Stimulated activated CD4-positive, alpha-beta T cell treated with anti-CD3 and anti-CD28 coated beads, Interleukin-2, amount 100 ng/mL, for 4 hours (primary cell): ENCODE data around the gene DDX23.
"Not testable (repeated sequence)": the region's sequence is repeated elsewhere in the genome, so short reads cannot be mapped to it uniquely, and the experiment has no call there.

Experiments used
- DNase-seq: peaks from one replicate; pipeline ENCODE4 v3.0.0-alpha.2; 2020; ENCODE audit warnings: low read depth

Gene DDX23

GRCh38 chr12:48851883-48852733 lies at the start of gene DDX23:
DDX23 (minus strand) TSS chr12:48852163; CDS start chr12:48845782, 6,381 bp downstream.
- peak; percentile 90 for DNase-seq

GRCh38 chr12:48901278-48901677 lies 49.3 kb upstream of the DDX23 start:
- no peak for DNase-seq

GRCh38 chr12:48899651-48900050 lies 47.7 kb upstream of the DDX23 start:
- no peak for DNase-seq

GRCh38 chr12:48894271-48894670 lies 42.3 kb upstream of the DDX23 start:
- DNase-seq = no peak

GRCh38 chr12:48890657-48891418 lies 38.9 kb upstream of the DDX23 start:
- DNase-seq = peak; percentile 55

GRCh38 chr12:48889679-48890078 lies 37.7 kb upstream of the DDX23 start:
- DNase-seq = no peak

GRCh38 chr12:48883305-48884161 lies 31.6 kb upstream of the DDX23 start:
- no peak for DNase-seq

- no peak for DNase-seq
These were observed 31.0 kb upstream of the DDX23 start for GRCh38 chr12:48882972-48883304.

- no peak for DNase-seq
These were observed 30.3 kb upstream of the DDX23 start for GRCh38 chr12:48882315-48882687.

- no peak for DNase-seq
These were observed 29.8 kb upstream of the DDX23 start for GRCh38 chr12:48881686-48882314.

GRCh38 chr12:48880647-48881046 lies 28.7 kb upstream of the DDX23 start:
- no peak for DNase-seq

- DNase-seq = no peak
These were observed 26.6 kb upstream of the DDX23 start for GRCh38 chr12:48878548-48878947.

- DNase-seq = no peak
These were observed 24.1 kb upstream of the DDX23 start for GRCh38 chr12:48875944-48876515.

- DNase-seq = not testable (repeated sequence)
These were observed 21.6 kb upstream of the DDX23 start for GRCh38 chr12:48873534-48873933.

- no peak for DNase-seq
These were observed 21.1 kb upstream of the DDX23 start for GRCh38 chr12:48873096-48873495.

- DNase-seq = no peak
These were observed 17.2 kb upstream of the DDX23 start for GRCh38 chr12:48869191-48869590.

GRCh38 chr12:48868451-48868850 lies 16.5 kb upstream of the DDX23 start:
- DNase-seq = no peak

GRCh38 chr12:48866052-48866711 lies 14.2 kb upstream of the DDX23 start:
- no peak for DNase-seq

GRCh38 chr12:48865281-48866051 lies 13.5 kb upstream of the DDX23 start, which contains the start of gene RND1:
RND1 (minus strand) TSS chr12:48865870; CDS start chr12:48865767, 103 bp downstream.
- DNase-seq = peak; percentile 72

GRCh38 chr12:48863291-48863690 lies 11.3 kb upstream of the DDX23 start:
- DNase-seq = no peak
